NCI-H82 treated with DMSO at 0.1 percent for 48 hours (cell line): ENCODE results near the gene TOR3A.
A peak's percentile ranks its signal among the peaks of the same experiment; 100 is the strongest.

Source experiments
- DNase-seq: peaks from one replicate; lab custom pipeline; 2025; ENCODE audit not compliant: unreplicated experiment; lab: John Stamatoyannopoulos, UW

TOR3A gene

DNA sequence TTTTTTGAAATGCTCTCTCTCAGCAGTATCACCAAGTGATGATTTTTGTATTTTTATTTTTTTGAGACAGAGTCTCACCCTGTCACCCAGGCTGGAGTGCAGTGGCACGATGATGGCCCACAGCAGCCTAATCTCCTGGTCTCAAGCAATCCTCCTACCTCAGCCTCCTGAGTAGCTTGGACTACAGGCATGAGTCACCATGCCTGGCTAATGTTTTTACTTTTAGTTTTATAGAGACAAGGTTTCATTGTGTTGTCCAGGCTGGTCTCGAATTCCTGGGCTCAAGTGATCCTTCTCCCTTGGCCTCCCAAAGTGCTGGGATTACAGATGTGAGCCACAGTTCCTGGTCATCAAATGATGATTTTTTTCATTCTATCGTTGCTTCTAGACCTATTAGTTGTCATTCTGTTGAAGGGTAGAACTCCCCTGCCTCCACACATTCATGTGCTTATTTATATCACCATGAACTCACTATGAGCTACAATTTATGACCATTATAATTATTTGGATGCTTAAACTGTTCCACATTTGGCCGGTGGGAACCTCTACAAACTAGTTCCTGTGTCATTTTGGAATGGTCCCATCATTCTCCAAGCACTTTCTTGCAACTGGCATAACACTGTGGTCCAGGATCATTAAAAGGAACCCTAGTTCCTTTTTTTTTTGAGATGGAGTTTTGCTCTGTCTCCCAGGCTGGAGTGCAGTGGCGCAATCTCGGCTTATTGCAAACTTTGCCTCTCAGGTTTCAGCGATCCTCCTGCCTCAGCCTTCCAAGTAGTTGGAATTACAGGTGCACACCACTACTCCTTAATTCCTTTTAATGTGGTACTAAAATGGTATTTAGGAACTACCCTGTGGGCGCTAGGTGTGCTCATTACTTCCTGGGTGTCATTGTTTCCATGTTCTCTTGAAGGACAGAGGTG, 20.2 kb upstream of the TOR3A start:
- no peak for DNase-seq

DNA sequence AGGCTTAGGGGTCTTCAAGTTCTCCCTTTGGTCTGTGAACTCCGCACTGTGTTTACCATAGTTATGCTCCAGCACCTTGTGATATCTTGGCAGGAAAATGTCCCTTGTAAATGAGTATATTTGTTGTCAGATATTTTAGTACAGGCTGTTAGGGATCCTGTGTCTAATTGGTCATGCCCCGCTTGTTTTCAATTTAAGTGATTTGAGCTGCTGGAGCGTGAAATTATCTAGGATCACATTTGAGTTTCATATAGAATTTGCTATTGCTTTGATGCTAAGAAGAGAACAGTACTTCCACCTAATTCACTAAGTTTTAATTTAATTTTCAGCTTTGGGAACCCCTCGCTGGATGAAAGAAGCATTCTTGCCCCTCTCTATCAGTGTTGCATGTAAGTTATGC, 15.4 kb upstream of the TOR3A start:
- DNase-seq: no peak

DNA sequence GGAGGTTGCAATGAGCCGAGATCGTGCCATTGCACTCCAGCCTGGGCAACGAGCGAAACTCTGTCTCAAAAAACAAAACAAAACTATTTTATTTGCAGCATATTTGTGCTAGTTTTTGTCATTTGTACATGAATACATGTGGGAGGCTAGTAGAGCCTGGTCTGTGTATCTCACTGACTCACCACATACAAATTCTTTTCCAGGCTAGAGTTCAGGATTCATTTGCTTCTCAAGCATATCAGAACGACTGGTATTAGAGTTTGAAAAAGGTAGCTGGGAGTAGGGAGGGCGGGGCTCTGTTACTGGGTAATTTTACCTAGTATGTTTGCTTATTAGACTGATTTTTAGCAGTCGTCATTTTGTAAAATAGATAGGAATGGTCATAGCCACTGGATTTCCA, 4.5 kb upstream of the TOR3A start:
- DNase-seq: no peak

GRCh38 chr1:179079113-179079761, 2.6 kb upstream of the TOR3A start:
- DNase-seq: peak; percentile 66

- DNase-seq: no peak
Measured at GRCh38 chr1:179080866-179081686, 794 bp upstream of the TOR3A start.

GRCh38 chr1:179082333-179082998, 596 bp downstream of the TOR3A start:
- DNase-seq: no peak

GRCh38 chr1:179082999-179083335, 1.1 kb downstream of the TOR3A start:
- no peak for DNase-seq

DNA sequence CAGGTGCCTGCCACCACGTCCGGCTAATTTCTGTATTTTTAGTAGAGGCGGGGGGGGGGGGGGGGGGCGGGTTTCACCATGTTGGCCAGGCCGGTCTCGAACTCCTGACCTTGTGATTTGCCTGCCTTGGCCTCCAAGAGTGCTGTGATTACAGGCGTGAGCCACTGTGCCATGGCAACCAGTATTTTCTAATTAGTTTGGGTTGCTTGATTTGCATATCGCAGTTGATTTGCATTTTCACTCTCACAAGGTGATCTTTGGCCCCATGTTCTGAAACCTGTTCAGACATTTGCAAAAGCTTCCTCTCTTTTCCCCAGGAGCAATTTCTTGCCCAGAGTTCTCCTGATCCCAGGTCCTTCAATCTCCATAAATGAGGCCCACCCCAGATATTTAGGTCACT, 1.7 kb downstream of the TOR3A start:
- DNase-seq: no peak

DNA sequence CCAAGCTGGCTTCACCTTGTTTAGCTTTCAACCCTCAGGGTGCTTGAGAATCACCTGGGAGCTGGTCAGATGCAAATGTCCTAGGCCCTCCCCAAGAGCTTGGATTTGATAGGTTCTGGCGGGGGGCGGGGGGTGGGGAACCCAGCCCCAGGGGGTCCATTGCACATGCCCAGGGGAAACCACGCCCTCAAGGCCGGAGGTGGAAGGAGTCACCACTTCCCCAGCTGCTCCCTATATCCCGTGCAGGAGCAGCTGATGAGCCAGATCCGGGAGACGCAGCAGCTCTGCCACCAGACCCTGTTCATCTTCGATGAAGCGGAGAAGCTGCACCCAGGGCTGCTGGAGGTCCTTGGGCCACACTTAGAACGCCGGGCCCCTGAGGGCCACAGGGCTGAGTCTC, 5.8 kb downstream of the TOR3A start:
- no peak for DNase-seq

- no peak for DNase-seq
Measured at GRCh38 chr1:179089827-179090482, 8.1 kb downstream of the TOR3A start.

DNA sequence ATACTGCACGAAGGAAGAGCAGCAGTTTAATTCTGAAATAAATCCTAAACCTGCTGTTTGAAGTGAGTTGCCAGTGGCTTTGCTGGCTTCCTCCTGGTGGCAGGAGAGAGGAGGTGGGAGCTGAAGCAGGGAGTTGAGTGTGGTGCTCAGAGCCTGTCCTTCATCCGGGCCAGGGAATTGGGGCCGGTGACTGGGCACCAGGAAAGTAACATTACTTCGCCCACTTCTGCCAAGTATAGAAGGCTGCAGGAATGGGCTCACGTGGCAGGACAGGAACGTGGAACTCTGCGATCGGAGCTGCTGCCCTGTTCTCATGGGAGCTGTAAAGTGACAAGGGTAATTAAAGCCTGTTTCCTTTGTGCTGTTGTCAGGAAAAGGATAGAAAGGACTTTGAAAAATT, 8.7 kb downstream of the TOR3A start:
- no peak for DNase-seq

DNA sequence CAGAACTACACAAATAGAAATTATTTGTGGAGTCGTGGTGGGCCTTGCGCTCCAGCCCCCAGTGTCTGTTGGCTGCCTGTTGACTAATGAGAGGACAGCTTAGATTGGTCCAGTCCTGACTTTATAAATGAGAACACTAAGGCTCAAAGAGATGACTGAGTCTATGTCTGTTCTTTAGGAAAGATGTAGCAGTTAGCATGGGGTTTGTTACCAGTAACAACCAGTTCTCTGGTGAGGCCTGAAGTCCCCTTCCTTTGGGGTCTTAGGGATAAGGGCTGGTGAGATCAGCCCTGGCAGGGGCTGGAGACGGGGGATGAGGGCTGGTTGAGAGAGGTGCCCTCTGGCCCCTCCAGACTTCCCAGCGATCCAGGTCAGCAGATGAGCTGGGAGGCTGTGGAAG, 9.1 kb downstream of the TOR3A start:
- no peak for DNase-seq

DNA sequence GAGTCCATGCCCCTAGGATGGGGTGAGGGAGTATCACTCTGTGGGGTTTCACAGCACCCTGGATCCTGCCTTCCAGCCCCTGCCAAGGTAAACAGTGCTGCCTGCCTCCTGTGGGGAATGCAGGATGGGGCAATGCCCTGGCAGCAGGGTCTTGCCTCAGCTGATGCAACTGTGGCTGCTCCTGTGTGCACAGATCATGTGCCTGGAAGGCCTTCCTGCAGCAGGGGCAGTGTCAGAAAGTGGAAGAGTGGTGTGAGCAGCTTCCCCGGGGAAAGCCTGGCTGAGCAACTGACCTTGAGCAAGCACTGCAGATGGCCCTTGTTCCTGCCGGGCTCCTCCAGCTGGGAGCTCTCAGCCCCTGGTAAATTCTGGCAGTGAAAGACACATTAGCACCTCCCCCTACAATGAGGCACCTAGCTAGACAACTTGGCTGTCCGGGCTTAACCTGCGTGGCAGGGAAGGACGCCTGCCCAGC, 9.9 kb downstream of the TOR3A start:
- DNase-seq: no peak

DNA sequence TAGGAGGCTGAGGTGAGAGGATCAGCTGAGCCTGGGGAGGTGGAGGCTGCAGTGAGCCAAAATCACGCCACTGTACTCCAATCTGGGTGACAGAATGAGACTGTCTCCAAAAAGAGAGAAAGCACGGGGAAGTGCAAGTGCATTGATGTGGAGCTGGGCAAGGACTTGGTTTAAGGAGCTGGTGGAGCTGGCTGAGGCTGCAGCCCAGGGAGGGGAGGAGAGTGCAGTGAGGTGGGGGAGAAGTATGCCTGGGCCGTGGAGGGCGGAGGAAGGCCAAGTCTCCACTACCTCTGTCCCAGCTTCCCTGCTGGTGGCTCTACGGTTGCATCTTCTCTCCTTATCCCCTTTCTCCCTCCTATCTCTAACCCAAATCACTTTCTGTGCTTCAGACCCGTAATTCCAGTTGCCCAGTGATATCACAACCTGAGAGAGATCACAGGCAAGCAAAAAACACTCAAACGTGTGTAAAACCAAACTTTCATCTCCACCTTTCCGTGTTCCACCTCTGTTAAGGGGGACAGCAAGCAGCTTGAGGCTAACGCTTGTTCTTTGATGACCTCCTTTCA, 11.1 kb downstream of the TOR3A start:
- DNase-seq: no peak

- DNase-seq: no peak
Measured at GRCh38 chr1:179094818-179095217, 12.9 kb downstream of the TOR3A start.

- peak; percentile 85 for DNase-seq
Measured at GRCh38 chr1:179095377-179095776, 13.5 kb downstream of the TOR3A start.

- DNase-seq: no peak
Measured at GRCh38 chr1:179095924-179096323, 14.1 kb downstream of the TOR3A start.

- no peak for DNase-seq
Measured at GRCh38 chr1:179099891-179100290, 18.0 kb downstream of the TOR3A start.

DNA sequence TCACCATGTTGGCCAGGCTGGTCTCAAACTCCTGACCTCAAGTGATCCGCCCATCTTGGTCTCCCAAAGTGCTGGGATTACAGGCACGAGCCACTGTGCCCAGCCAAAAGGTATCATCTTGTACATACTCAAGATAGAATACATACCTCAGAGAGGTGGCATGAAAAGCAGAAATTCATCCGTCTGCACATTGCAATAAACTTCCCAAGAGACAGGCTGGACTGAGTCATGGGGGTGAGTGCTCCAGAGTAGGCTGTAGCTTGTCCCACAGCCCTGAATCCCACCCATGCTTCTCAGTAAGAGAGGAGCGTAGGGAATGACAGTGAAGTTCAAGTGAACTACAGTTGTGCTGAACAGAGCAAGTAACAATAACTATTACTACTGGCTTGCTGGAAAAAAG, 19.7 kb downstream of the TOR3A start:
- no peak for DNase-seq

GRCh38 chr1:179103999-179104398, 22.1 kb downstream of the TOR3A start:
- DNase-seq: no peak
